GM18502 (cell line): ENCODE data around the gene PHF11.
"Not testable (repeated sequence)": the region's sequence is repeated elsewhere in the genome, so short reads cannot be mapped to it uniquely, and the experiment has no call there.

Experiments
- ATAC-seq: cut with Tn5 transposase; IDR thresholded peaks from one replicate; pipeline ENCODE4 v1.9.1; 2021; ENCODE audit warnings: mild to moderate bottlenecking; ENCODE audit not compliant: unreplicated experiment, poor library complexity

The PHF11 gene

DNA sequence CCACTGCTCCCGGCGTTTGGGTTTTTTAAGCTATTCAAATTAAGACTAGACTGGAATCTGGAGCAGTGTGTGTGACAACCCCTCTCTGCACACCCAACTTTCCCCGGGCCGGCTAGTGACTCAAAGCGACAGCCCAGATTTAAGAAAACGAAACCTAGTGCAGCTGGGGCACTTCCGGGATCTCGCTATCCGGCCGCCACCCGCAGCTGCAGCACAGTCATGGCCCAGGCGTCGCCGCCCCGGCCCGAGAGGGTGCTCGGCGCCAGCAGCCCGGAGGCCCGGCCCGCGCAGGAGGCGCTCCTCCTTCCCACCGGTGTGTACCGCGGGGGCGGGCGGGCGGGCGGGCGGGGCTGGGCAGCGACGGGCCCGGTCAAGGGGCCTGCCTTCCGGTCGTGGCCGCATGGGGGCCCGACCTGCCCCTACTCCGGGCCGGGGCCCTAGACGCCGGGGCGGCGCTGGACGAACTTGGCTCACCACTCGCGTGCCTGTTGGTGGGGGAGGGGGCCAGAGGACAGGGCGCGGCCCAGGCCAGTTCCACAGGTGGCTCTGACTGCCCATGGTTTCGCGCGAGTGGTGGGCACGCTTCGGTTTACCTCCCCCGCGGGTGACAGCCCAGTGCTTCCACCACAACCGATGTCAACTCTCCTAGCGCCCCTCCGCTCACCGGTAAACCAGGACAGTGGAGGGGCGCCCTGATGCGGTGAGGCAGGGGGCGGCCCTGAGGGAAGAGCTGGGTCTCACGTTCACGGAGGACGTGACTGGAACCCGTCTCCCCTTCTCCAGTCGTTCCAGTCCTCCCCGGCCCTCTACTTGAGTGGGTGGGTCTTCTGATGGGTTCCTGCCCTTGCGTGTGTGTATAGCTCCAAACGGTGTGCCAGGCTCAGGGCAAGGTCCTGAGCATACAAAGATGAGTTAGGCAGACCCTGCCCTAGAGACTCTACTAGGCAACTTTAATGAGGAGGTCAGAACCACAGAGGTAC lies at the start of gene PHF11:
PHF11 (plus strand) TSS at position 171 of the 980 bp plus-strand sequence; CDS start at position 220, 49 bp downstream.
- ATAC-seq = peak; percentile 86

DNA sequence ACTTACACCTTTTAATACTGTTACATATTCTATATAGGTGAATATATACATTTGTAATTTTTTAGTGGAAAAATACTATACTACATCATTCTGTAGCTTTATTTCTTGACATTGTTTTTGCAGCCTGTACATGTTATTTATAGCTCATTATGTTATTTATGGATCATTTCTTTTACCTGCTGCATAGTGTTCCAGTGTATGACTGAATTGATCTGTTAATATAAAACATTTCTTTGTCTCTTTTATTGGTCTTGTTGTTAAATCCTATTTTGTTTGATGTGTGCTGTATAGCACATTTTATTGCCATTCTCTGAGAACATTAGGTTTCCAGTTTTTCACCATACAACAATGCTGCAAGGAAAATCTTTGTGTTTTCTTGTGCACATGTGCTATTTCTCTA lies 49.3 kb upstream of the PHF11 start:
- ATAC-seq = no peak

DNA sequence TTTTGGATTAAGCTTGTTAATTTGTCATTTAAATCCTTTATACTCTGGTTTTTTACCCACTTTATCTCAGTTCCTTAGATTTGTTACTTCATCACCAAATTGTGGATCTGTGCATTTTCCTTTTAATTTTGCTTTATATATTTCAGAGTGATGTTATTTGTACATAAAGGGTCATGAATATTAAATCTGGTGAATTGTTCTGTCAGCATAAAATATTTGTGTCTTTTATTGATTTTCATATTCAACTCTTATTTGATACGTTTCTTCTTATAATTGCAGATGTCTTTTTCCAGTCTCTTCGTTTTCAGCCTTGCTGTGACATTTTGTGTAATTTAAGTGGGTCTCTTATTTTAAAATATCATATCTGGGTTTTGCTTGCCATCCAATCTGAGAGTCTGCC lies 47.0 kb upstream of the PHF11 start:
- no peak for ATAC-seq

DNA sequence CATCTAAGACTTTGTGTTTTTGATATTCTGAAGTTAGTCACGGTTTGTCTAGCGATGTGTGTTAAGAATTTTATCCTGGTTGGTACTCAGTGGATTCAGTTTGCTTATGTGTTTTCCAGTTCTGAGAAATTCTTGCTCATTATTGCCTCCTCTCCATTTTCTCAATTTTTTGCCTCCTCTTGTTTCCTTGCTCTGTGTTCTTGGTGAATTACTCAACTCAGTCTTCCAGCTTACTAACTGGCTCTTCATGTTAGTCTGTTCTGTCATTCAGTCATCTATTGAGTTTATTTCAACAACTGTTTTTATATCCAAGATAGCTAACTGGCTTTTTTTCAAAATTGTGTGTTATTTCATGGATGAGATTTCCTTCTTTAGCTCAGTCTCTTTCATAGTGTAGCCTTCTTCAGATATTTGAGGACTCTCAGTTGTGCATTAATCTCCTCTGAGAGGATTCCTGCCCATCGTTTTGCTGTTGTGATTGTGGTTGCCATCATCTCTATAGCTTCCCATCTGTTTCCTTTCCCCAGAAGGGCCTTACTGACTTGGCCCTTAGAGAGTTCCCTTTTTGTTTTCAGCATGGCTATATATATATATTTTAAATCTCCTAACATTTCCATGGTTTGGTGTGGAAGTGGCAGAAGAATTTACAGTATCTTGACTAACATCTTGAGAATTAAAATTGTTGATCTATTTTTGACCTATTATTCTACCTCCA lies 45.5 kb upstream of the PHF11 start:
- no peak for ATAC-seq

DNA sequence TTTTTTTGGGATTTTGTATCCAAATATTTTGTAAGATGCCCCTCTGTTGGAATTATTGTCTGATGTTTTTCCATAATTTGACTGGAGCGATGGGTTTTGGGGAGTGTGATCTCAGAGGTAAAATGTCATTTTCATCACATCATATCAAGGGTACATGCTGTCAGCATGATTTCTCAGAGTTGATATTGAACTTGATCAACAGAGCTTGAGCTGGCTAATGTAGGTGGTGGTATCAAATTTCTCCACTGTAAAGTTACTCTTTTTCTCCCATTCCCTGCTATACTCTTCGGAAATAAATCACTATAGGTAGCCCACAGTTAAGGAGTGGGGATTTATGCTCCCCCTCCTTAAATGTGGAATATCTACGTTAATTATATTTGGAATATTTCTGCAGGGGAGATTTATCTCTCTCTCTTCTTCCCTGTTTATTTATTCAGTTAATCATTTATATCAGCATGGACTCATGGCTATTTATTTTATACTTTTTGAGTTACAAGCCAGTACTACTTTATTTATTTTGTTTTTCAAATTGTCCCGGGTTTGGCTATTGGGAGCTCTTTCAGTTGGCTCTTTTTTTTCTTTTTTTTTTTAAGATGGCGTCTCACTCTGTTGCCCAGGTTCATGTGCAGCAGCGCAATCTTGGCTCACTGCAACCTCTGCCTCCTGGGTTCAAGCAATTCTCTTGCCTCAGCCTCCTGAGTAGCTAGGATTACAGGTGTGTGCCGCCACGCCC lies 42.9 kb upstream of the PHF11 start:
- ATAC-seq = no peak

DNA sequence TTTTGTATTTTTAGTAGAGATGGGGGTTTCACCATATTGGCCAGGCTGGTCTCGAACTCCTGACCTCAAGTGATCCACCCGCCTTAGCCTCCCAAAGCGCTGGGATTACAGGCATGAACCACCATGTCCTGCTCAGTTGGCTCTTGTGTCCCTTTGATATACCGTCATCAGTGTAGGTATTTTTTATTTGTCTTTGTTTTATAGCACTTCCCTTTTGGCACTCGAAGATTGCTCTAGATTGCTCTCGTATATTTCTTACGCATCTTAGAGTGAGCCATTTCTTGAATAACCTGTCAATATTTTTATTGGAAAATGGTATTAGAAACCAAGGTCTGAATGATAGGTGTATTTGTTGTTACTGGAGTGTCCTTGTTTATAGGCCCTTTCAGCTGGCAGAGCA lies 42.3 kb upstream of the PHF11 start:
- no peak for ATAC-seq

DNA sequence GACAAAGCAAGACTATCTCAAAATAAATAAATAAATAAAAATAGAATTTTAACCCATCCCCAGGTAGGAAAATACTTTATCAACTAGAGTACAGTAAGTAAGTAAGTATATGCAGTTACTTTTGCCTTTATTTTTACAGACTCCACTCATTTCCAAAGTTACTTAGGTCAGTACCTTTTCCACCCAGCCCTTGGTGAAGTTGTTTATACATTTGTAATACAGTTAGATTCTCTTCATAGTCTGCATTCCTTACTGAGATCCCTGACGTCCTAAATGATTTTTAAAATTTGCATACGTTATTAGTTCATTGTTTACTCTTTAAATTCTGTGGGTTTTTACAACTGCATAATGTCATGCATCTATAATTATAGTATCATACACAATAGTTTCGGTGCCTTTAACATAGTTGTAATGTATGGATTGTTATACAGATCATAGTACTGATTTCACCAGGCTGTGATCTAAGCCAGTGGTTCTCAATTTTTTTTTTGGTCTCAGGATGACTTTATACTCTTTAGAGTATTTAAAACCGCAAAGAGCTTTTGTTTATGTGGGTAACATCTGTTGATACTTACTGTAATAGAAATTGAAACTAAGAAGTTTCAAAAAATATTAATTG lies 41.3 kb upstream of the PHF11 start:
- peak; percentile 94 for ATAC-seq

DNA sequence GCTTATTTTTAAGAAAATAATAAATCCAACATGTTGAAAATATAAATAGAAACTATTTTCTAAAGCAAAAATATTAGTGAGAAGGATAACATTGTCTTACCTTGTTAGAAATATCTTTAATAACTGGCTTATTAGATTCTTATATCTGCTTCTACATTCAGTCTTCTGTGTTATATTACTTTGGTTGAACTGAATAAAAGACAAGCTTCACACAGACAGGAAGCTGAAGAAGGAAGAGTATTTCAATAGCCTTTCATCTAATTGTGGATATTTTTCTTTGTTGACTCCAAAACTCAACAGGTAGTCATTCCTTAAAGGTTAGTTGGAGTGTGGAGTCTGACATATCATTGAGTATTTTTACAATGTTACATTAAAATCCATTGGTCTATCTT lies 40.8 kb upstream of the PHF11 start:
- ATAC-seq = peak; percentile 31

DNA sequence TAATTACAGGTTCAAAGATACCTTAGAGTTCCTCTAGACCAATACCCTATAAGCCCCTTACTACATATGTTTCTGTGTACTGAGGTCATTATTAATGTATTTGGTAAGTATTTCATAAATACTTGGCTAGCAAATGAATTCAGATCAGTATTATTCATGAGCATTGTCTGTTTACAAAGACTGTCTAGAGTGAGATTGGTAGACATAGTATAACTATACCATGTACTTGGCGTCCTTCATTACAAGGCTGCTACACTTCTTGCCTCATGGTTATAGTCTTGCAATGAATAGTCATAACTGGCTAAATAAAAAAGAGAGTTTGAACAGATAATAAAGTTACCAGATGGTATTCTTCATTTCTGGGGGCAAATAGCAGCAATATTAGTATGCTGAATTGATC lies 39.6 kb upstream of the PHF11 start:
- no peak for ATAC-seq

DNA sequence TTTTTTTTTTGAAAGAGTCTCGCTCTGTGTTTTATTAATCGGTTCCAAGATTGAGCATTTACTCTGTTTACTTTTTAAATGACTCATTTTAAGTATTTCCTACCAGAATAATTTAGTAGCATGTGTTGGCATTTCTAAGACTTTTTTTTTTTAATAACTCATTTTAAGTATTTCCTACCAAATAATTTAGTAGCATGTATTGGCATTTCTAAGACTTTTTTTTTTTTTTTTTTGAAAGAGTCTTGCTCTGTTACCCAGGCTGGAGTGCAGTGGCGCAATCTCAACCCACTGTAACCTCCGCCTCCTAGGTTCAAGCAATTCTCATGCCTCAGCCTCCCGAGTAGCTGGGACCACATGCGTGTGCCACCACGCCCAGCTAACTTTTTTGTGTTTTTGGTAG lies 38.5 kb upstream of the PHF11 start:
- no peak for ATAC-seq

DNA sequence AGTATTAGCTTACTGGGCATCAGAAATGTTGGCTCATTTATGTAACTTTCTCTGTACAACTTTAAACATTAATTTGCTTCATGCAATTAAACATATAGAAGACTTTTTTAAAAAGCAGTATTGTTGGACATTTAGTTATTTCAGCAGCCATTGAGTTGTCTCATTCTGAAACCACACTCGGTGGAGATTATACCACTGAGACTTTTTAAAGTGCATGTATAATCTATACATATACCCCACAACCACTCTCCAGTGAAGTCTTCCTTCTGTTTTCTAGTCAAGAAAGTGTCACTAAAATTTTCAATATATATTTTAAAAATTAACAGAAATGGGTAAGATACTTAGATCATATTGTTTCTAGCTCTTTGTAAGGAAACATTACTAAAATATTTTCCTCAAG lies 36.2 kb upstream of the PHF11 start:
- no peak for ATAC-seq

DNA sequence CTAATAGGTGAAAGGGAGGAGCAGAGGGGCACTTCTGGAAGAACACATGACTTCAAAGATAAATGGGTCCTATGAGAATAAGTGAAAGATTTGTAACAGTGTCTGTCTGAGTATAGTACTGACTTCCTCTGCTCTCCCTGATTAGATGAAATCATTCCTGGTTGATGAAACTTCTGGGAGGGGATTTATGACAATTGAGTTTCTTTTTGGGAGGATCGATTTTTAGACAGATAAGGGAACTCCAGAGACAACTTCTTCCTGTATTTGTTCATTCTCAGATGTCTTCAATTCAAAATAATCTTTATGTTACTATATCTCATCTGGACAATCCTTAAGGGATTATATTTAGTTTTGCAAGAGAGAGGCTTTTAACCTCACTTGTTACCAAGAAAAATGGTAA lies 31.7 kb upstream of the PHF11 start:
- no peak for ATAC-seq

DNA sequence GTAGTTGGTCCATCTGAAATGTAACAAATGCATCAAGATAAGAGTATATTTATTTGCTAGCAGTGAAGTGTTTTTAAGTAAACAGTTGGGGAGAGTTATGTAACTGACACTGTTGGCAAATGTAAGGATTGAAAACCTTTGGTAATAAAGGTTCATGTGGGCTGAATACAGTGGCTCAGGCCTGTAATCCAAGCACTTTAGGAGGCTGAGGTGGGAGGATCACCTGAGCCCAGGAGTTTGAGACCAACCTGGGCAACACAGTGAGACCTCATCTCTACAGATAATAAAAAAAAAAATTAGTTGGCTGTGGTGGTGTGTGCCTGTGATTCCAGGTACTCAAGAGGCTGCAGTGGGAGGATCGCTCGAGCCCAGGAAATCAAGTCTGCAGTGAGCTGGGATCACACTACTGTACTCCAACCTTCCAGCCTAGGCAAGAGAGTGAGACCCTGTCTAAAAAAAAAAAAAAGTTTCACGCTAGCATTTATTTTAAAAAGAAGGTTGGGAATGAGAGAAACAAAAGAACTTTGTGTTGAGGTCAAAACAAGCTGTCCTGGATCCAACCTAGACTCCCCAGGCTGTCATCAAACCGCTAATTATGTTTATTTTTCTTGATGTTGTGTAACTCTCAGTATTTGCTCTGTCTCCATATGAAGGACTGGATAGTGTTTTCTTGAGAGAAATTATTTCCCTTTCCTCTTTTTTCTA lies 31.0 kb upstream of the PHF11 start:
- no peak for ATAC-seq

DNA sequence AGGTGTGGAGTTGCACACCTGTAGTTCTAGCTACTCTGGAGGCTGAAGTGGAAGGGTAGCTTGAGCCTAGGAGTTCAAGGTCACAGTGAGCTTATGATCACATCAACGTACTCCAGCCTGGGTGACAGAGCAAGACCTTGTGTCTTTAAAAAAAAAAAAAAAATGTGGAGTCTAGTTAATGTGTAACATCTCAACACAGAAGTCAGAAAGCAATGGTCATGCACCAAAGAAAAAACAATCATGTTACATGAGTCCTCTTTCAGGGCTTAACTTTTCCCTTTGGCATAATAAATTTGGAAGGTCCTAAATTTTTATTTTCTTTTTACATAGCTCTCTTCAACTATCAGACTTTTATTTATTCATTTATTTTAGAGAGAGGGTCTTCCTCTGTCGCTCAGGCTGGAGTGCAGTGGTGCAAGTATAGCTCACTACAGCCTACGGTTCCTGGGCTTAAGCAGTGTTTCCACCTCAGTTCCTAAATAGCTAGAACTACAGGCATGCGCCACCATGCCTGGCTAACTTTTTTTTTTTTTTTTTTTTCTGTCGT lies 29.4 kb upstream of the PHF11 start:
- no peak for ATAC-seq

DNA sequence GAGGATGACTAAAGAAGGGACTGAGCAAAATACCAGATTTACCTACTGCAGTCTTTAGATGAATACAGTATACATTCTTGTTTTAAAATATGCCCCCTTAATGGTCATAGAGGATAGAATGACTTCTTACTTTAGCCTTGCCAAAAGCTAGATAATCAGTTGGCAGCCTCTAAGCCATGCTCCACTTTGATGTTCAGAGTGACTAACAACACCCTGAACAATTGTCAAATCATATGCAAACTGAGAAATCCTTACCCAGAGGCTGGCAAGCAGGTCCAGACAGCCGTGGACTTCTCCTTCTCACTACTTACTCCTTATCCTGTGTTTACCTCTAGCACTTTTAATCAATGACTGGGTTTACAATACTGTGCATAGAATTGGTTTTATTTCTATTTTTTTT lies 23.6 kb upstream of the PHF11 start:
- ATAC-seq = no peak

DNA sequence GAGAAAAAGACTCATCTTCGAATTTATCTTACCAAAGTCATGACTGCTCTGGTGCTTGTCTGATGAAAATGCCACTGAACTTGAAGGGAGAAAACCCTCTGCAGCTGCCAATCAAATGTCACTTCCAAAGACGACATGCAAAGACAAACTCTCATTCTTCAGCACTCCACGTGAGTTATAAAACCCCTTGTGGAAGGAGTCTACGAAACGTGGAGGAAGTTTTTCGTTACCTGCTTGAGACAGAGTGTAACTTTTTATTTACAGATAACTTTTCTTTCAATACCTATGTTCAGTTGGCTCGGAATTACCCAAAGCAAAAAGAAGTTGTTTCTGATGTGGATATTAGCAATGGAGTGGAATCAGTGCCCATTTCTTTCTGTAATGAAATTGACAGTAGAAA lies 19.2 kb upstream of the PHF11 start:
- no peak for ATAC-seq

DNA sequence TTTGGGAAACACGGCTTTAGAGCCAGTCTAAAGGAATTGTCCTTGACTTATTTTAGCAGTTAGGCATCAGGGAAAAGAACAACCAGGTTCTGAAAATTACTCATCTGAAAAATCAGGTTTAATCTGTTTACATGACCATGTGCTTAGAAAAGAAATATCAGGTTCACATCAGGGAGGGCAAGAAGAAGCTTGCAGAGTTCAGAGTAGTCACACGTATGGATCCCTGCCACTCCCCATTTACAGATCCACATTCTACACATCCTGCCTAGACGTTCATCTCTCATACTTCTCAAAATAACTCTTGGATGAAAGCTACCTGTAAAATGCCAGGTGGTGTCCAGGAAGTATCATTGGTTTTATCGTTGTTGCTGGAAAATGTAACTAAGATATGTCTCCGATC lies 14.0 kb upstream of the PHF11 start:
- ATAC-seq = no peak

DNA sequence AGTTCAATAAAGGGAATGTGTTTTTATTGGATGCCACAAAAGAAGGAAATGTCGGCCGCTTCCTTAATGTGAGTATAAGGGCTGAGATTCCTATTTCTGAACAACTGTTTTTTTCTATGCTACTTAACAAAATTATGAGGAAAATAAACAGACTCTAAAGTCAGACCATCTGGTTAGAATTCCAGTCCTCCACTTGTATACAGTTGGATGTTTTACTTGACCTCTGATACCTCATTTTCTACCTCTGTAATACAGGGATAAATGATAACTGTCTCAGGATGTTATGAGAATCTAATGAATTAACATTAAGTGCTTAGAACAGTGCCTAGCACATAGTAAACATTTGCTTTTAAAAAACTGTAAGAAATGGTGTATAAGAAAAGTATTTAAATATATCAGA lies 7.2 kb upstream of the PHF11 start:
- no peak for ATAC-seq

DNA sequence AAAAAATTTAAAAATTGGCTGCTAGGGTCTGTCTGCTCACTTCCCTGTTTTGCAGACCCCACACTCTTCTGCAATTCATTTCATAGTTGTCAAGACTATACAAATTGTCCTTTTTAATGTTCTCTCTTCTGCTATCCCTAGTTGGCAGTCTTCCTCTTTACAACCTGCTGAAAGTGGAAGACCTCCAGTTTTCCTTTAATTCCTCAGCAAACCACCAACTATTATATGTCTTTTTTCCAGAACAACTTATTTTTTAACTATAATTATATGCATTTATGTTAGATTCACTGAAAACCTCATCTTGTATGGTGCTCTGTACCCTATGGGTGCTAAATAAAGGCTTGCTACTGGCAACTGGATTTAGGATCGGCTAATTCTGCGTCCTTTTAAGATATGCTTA lies 1.1 kb upstream of the PHF11 start:
- ATAC-seq = no peak

DNA sequence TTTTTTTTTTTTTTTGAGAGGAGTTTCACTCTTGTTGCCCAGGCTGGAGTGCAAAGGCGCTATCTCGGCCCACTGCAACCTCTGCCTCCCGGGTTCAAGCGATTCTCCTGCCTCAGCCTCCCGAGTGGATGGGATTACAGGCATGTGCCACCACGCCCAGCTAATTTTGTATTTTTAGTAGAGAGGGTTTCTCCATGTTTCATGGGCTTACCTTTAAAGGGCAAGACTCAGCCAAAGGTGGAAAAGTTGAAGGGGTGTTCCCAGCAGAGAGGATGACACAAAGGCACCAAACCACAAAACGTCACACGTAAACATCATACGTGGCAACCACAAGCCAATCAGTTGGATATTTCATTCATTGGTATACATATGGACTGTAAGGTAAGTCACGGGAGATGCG lies 1.1 kb downstream of the PHF11 start:
- ATAC-seq = not testable (repeated sequence)
